ENCODE measurements around the gene LRRC8B.
A peak's percentile ranks its signal among the peaks of the same experiment; 100 is the strongest.

Gene LRRC8B

GRCh38 chr1:89598450-89599331 lies 74.1 kb downstream of the LRRC8B start:
- H3K27ac Mint-ChIP-seq: peak overlapping the region; percentile 98
- H3K27me3 Mint-ChIP-seq: no peaks in the 10 kb centered on the region
- peaks cover 89% of the 10 kb centered on the region for H3K4me1 Mint-ChIP-seq (ENCODE audit: low read depth)
- H3K36me3 Mint-ChIP-seq: peaks cover 26% of the 10 kb centered on the region
- peaks cover 4% of the 10 kb centered on the region for H3K9me3 Mint-ChIP-seq (ENCODE audit: low read depth)
- H3K4me3 Mint-ChIP-seq: peak overlapping the region; percentile 42

- H3K27me3 Mint-ChIP-seq: no peaks in the 10 kb centered on the region
- H3K4me3 Mint-ChIP-seq: peak overlapping the region; percentile 42
- peaks cover 4% of the 10 kb centered on the region for H3K9me3 Mint-ChIP-seq (ENCODE audit: low read depth)
- peaks cover 90% of the 10 kb centered on the region for H3K4me1 Mint-ChIP-seq (ENCODE audit: low read depth)
- peak overlapping the region; percentile 98 for H3K27ac Mint-ChIP-seq
- H3K36me3 Mint-ChIP-seq: peaks cover 25% of the 10 kb centered on the region
Measured at GRCh38 chr1:89599332-89599630, 74.7 kb downstream of the LRRC8B start.

- Mint-ChIP-seq H3K4me1 (ENCODE audit: low read depth) (peaks cover 95% of the 10 kb centered on the region), H3K27ac (peak overlapping the region; percentile 98), H3K36me3 (peaks cover 21% of the 10 kb centered on the region), H3K9me3 (ENCODE audit: low read depth) (peaks cover 4% of the 10 kb centered on the region), H3K27me3 (no peaks in the 10 kb centered on the region), H3K4me3 (peak overlapping the region; percentile 44)
Measured at GRCh38 chr1:89600451-89601224, 76.0 kb downstream of the LRRC8B start.

- H3K27me3 Mint-ChIP-seq: no peaks in the 10 kb centered on the region
- peaks cover 17% of the 10 kb centered on the region for H3K36me3 Mint-ChIP-seq
- H3K4me3 Mint-ChIP-seq: peak overlapping the region; percentile 91
- peak overlapping the region; percentile 98 for H3K27ac Mint-ChIP-seq
- peaks cover 4% of the 10 kb centered on the region for H3K9me3 Mint-ChIP-seq (ENCODE audit: low read depth)
- H3K4me1 Mint-ChIP-seq (ENCODE audit: low read depth): peaks cover 99% of the 10 kb centered on the region
Measured at GRCh38 chr1:89602871-89603404, 78.3 kb downstream of the LRRC8B start.

DNA sequence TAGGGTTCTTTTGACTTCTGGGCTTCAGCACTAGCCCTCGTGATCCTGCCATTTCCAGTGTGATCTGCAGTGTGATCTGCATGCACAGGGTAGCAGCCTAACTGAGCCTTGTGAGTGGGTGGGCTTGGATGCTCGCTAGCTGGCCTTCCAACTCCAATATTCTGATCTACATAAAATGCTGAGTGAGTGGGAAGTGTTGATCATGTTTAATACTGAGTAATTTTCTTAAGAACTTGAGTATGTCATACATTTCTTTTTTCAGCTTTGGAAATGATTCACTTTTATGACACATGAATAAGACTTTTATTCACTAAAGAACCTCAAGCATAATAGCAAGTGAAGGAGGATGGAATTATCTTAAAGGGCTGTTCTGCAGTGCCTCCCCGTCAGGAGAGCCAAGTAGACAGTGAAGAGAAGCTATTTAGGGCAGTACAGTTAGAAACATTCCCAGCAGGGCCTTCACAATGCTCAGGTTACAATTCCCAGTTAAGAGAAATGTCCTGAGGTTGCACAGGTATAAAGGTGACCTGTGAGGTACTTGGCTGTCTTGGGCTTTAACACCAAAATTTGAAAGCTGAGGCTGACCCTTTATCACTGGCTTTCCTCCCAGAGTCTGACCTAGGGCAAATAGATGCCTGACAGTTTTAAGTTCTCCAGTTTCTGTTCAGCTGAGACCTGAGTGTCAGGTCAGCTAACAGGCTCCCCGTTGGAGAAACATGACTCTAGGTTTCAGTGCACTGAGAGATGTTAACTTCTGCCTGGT lies 79.2 kb downstream of the LRRC8B start:
- Mint-ChIP-seq H3K27ac (peak overlapping the region; percentile 98), H3K4me1 (ENCODE audit: low read depth) (peaks cover 99% of the 10 kb centered on the region), H3K36me3 (peaks cover 17% of the 10 kb centered on the region), H3K4me3 (peak overlapping the region; percentile 91), H3K9me3 (ENCODE audit: low read depth) (peaks cover 4% of the 10 kb centered on the region), H3K27me3 (no peaks in the 10 kb centered on the region)

- Mint-ChIP-seq H3K4me3 (peak overlapping the region; percentile 91), H3K27ac (peak overlapping the region; percentile 98), H3K4me1 (ENCODE audit: low read depth) (peaks cover 99% of the 10 kb centered on the region), H3K36me3 (peaks cover 13% of the 10 kb centered on the region), H3K27me3 (no peaks in the 10 kb centered on the region), H3K9me3 (ENCODE audit: low read depth) (peaks cover 4% of the 10 kb centered on the region)
Measured at GRCh38 chr1:89604414-89604735, 79.7 kb downstream of the LRRC8B start.

- Mint-ChIP-seq H3K4me3 (peak overlapping the region; percentile 91), H3K4me1 (ENCODE audit: low read depth) (peaks cover 97% of the 10 kb centered on the region), H3K27ac (peak overlapping the region; percentile 98), H3K36me3 (peaks cover 9% of the 10 kb centered on the region), H3K9me3 (ENCODE audit: low read depth) (no peaks in the 10 kb centered on the region), H3K27me3 (no peaks in the 10 kb centered on the region)
Measured at GRCh38 chr1:89605692-89606091, 81.1 kb downstream of the LRRC8B start.

DNA sequence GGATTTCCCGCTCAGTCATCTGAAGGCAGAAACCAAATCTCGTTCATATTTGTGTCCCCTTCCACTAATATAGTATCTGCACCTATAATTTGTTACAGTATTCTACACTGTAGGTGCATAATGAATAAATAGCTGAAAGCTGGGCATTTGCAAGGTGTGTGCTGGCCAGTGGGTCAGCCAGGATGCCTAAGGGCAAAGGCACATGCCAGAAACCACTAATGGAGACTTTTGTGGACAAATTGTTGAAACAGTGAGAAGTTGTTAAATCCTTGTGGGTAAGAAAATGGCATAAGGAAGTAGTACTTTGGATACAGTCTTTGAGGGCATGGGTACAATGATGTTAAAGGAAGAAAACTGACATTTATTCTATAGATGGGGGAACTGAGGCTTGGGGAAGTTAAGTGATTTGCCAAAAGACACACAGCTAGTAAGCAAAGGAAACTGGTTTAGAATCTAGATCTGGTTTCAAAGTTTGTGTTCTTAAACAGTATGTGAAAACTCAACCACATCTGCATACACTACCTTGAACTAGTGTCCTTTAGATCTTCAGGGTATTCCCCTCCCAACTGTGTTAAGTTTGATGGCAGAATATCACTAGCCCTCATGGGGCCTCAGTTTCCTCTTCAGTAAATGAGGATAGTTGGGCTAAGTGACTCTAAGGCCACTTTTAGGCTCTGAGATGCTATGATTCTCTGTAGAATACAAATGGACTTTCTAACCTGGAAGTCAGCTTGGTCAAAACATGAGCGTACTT lies 81.8 kb downstream of the LRRC8B start:
- peak overlapping the region; percentile 98 for H3K27ac Mint-ChIP-seq

DNA sequence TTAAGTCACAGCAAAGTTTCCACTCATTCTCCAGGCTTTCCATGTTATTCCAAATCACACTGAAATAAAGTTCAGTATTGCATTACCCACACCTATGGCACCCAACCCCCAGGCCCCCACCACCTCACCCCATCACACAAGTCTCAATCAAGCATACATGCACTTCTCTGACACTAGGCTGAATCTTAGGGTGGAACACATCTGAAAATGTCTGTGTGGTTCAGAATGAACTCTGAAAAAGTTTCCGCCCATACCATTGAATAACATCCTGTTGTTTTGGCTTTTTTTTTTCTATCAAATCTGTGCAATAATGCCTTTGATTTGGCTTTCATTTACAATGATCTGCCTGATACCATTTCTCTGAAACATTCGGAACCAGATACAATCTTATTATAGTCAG lies 82.5 kb downstream of the LRRC8B start:
- Mint-ChIP-seq H3K4me1 (ENCODE audit: low read depth) (peaks cover 95% of the 10 kb centered on the region), H3K9me3 (ENCODE audit: low read depth) (no peaks in the 10 kb centered on the region), H3K27me3 (no peaks in the 10 kb centered on the region), H3K36me3 (peaks cover 5% of the 10 kb centered on the region), H3K27ac (peak overlapping the region; percentile 98), H3K4me3 (peak overlapping the region; percentile 91)

More for the DNA sequence above, 81.8 kb downstream of the LRRC8B start:
- peak overlapping the region; percentile 91 for H3K4me3 Mint-ChIP-seq
- peaks cover 97% of the 10 kb centered on the region for H3K4me1 Mint-ChIP-seq (ENCODE audit: low read depth)
- H3K27me3 Mint-ChIP-seq: no peaks in the 10 kb centered on the region
- no peaks in the 10 kb centered on the region for H3K9me3 Mint-ChIP-seq (ENCODE audit: low read depth)
- peaks cover 5% of the 10 kb centered on the region for H3K36me3 Mint-ChIP-seq

DNA sequence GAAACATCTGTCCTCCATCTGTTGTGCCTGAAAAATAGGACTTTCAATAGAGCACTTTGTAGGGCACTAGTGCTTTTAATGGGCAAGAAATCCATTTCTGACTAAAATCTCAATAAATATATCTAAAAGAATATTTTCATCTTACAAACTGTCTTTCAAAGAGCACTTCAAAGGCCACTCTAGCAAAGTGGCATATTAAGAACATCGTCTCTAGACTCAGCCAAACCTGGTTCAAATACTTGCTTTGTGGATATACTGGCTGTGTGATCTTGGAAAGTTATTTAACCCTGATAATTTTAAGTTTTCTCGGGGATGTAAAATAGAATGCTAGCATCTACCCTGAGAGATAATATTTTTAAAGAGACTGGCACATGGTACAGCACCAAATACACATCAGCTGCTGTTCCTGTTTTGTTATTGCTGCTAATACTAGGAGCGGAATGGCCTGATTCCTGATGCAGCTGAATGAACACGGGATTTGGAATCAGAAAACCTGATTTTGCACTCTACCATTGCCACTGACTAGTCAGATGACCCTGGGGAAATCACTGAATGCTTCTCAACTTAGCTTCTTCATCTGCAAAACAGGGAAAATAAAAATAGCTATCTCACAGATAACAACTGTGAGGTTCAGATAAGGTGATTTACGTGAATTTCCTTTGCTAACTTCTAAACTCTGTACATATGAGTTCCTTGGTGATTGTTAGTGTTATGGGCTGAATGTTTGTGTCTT lies 83.1 kb downstream of the LRRC8B start:
- Mint-ChIP-seq H3K4me1 (ENCODE audit: low read depth) (peaks cover 94% of the 10 kb centered on the region), H3K36me3 (peaks cover 3% of the 10 kb centered on the region), H3K9me3 (ENCODE audit: low read depth) (no peaks in the 10 kb centered on the region), H3K4me3 (peak overlapping the region; percentile 91), H3K27ac (peak overlapping the region; percentile 98), H3K27me3 (no peaks in the 10 kb centered on the region)

DNA sequence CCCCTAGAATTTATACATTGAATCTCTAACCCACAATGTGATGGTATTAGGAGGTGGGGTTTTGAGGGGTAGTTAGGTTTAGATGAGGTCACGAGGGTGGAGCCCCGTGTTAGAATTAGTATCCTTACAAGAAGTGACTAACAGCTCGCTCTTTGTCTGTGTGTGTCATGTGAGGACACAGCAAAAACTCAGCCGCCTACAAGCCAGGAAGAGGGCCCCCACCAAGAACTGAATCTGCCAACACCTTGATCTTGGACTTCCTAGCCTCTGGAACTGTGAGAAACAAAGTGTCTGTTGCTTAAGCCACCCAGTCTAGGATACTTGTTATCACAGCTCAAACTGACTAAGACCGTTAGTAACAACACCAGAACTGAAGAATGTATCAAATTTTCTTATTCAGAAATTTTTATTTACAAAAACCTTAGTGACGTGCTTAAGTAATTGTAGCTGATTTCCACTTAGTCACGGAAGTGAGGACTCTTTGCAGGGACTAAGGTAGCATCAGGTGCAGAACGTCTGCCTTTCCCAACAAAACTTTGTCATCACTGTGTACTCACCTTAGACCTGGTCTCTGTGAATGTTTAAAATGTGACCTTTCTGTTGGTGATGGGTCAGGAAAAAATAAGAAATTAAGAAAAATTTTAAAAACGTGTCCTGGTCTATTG lies 83.8 kb downstream of the LRRC8B start:
- Mint-ChIP-seq H3K27me3 (no peaks in the 10 kb centered on the region), H3K27ac (peak overlapping the region; percentile 98), H3K9me3 (ENCODE audit: low read depth) (no peaks in the 10 kb centered on the region), H3K4me1 (ENCODE audit: low read depth) (peaks cover 92% of the 10 kb centered on the region), H3K36me3 (peaks cover 2% of the 10 kb centered on the region), H3K4me3 (peak overlapping the region; percentile 91)

DNA sequence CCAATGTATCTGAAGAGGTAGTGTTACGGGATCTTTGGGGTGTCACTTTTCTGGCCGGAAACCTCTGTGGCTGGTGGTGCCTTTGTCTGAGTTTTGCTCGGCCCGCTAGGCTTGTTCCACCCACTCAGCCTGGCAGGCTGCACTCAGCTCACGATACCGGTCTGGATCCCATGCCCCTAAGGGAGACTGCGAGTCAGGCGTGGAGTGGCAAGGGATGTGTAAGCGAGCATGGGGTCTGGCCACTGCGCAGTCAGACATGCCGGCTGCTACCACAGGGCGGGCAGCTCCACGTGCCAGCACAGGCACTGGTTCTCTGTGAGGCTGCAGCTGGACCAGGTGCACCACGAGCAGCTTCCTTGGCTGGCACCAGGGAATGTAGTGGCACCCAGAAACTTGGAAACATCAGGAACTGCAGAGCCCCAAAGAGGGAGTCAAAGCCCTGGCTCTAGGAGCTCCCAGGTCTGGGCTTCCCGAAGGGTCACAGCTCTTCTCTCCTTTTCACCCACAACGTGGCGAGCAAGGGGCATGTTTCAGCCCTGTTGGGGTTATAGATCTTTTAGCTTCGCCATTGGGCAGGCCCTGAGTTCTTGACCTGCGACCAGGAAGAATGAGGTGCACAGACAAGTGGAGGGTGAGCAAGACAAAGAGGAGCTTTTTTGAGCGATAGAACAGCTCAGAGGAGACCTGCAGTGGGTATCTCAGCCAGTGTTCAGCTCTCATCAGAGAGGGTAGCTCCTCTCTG lies 84.5 kb downstream of the LRRC8B start:
- H3K4me1 Mint-ChIP-seq (ENCODE audit: low read depth): peaks cover 92% of the 10 kb centered on the region
- peak overlapping the region; percentile 91 for H3K4me3 Mint-ChIP-seq
- H3K27ac Mint-ChIP-seq: peak overlapping the region; percentile 98
- H3K36me3 Mint-ChIP-seq: peaks cover 3% of the 10 kb centered on the region
- H3K9me3 Mint-ChIP-seq (ENCODE audit: low read depth): no peaks in the 10 kb centered on the region
- H3K27me3 Mint-ChIP-seq: no peaks in the 10 kb centered on the region
